ENCODE data around the gene AAR2. TPM values are rescaled to one million over a fixed set of nuclear protein-coding genes. Genes with fewer than 3 reads are reported as not detected.

Gene AAR2
- polyA plus RNA-seq, 1 of the 3 experiments (the other 2 are of a cell fraction), result 17.4 TPM

DNA sequence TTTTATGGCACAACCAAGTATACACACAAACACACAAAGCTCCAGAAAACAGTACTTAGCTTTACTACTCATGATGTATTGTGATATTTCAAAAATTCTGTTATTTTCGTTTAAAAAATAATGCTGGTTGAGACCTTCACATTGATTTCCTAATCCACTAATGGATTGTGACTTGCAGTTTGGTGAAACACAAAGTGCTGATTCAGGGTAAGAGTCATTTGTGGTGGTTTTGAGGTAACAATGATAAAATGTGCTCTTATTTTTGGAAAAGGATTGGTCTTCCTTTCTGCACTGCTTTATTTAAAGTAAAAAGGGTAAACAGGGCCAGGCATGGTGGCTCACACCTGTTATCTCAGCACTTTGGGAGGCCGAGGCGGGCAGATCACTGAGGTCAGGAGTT lies 1.9 kb downstream of the AAR2 start (continued):
- no peak for TF ChIP-seq CHD2 (IDR thresholded peaks at IDR 0.05; ENCODE audit: low read length, partially characterized antibody)
- TF ChIP-seq NFIC (IDR thresholded peaks at IDR 0.05; ENCODE audit: borderline replicate concordance), result no peak
- no peak for TF ChIP-seq RCOR1 (IDR thresholded peaks at IDR 0.05; ENCODE audit: low read length)
- no peak for TF ChIP-seq IRF3 (IDR thresholded peaks at IDR 0.05; ENCODE audit: low read depth, low read length)
- TF ChIP-seq TAF1 (IDR thresholded peaks at IDR 0.05; ENCODE audit: borderline replicate concordance, low read depth, low read length), result no peak
- TF ChIP-seq TEAD4 (IDR thresholded peaks at IDR 0.05; ENCODE audit: borderline replicate concordance, insufficient read depth), result no peak

DNA sequence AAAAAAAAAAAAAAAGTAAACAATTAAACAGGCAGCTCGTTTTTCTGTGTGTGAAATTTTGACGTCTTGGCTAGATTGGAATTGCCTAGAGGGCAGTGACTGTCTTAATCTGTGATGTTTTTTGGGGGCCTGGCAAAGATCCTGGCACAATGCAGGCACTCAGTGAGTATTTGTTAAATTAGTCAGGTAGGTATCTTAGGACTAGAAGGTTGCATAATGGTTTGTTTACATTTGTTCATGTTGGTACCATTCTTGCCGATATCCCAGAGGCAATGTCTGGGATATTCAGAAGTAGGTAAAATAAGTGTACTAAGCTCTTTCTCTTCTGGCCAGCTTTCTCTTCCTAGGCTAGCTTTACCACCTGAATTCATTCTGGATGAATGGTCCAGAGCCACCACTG lies 2.5 kb downstream of the AAR2 start:
- DNase-seq, result no peak
- POLR2A ChIA-PET, result no interaction called here

More for the DNA sequence above, 2.5 kb downstream of the AAR2 start:
- no peaks in the 10 kb centered on the region for H3F3A ChIP-seq (replicated peaks; ENCODE audit: insufficient read depth)
- 68% methylated on average over 3 of the region's 3 CpGs for WGBS (ENCODE audit: low lambda C conversion rate)
- H3K27me3 ChIP-seq (ENCODE audit: insufficient read depth), result no peaks in the 10 kb centered on the region
- CTCF ChIA-PET, result interaction anchor here (0.7 to 2.4 kb wide), 3 partner anchors 36 to 161 kb away, joined by 4 to 9 read pairs (median 4); no protein-coding TSS in a partner anchor
- no peak overlapping the region for H3K4me3 ChIP-seq (ENCODE audit: low read depth in 2 of 2, low read length in 1 of 2)
- peaks cover 4% of the 10 kb centered on the region; the same call in 1 of the 2 replicates for H4K20me1 ChIP-seq (ENCODE audit: insufficient read depth)
- no peak overlapping the region for H3K27ac ChIP-seq (ENCODE audit: low read depth in 2 of 2, low read length in 1 of 2)
- H2AFZ ChIP-seq (ENCODE audit: low read depth), result no peak overlapping the region
- TF ChIP-seq, protein P1, sequence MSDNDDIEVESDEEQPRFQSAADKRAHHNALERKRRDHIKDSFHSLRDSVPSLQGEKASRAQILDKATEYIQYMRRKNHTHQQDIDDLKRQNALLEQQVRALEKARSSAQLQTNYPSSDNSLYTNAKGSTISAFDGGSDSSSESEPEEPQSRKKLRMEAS (IDR thresholded peaks at IDR 0.05; ENCODE audit: low read depth), result no peak
- TF ChIP-seq JUND (IDR thresholded peaks at IDR 0.05) (no peak), NRF1 (IDR thresholded peaks at IDR 0.05; ENCODE audit: low read depth, low read length) (no peak), POLR2AphosphoS5 (IDR thresholded peaks at IDR 0.05; ENCODE audit: low read depth, low read length) (no peak), SIN3A (IDR thresholded peaks at IDR 0.05; ENCODE audit: borderline replicate concordance, low read depth, low read length) (no peak), RFX5 (IDR thresholded peaks at IDR 0.05; ENCODE audit: low read length) (no peak), IRF3 (IDR thresholded peaks at IDR 0.05; ENCODE audit: low read depth, low read length) (no peak), TCF12 (IDR thresholded peaks at IDR 0.05) (no peak), EZH2phosphoT487 (IDR thresholded peaks at IDR 0.05; ENCODE audit: borderline replicate concordance, low read depth) (no peak), NFIC (IDR thresholded peaks at IDR 0.05; ENCODE audit: borderline replicate concordance) (no peak), YY1 (IDR thresholded peaks at IDR 0.05; ENCODE audit: low read depth) (no peak), SMC3 (IDR thresholded peaks at IDR 0.05; ENCODE audit: low read depth, low read length) (no peak), USF1 (IDR thresholded peaks at IDR 0.05; ENCODE audit: borderline replicate concordance, low read depth) (no peak)
- TF ChIP-seq, protein P2, sequence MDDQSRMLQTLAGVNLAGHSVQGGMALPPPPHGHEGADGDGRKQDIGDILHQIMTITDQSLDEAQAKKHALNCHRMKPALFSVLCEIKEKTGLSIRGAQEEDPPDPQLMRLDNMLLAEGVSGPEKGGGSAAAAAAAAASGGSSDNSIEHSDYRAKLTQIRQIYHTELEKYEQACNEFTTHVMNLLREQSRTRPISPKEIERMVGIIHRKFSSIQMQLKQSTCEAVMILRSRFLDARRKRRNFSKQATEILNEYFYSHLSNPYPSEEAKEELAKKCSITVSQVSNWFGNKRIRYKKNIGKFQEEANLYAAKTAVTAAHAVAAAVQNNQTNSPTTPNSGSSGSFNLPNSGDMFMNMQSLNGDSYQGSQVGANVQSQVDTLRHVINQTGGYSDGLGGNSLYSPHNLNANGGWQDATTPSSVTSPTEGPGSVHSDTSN (IDR thresholded peaks at IDR 0.05), result no peak
- TF ChIP-seq, protein P3, sequence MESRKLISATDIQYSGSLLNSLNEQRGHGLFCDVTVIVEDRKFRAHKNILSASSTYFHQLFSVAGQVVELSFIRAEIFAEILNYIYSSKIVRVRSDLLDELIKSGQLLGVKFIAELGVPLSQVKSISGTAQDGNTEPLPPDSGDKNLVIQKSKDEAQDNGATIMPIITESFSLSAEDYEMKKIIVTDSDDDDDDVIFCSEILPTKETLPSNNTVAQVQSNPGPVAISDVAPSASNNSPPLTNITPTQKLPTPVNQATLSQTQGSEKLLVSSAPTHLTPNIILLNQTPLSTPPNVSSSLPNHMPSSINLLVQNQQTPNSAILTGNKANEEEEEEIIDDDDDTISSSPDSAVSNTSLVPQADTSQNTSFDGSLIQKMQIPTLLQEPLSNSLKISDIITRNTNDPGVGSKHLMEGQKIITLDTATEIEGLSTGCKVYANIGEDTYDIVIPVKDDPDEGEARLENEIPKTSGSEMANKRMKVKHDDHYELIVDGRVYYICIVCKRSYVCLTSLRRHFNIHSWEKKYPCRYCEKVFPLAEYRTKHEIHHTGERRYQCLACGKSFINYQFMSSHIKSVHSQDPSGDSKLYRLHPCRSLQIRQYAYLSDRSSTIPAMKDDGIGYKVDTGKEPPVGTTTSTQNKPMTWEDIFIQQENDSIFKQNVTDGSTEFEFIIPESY (IDR thresholded peaks at IDR 0.05; ENCODE audit: borderline replicate concordance, low read depth), result no peak
- H3K79me2 ChIP-seq (ENCODE audit: insufficient read depth), result peaks cover 73% of the 10 kb centered on the region
- H3K36me3 ChIP-seq (replicated peaks in 1 of 2; ENCODE audit: control insufficient read depth in 1 of 2, insufficient read depth in 2 of 2, low read length in 1 of 2), result peaks cover 18 to 34% of the 10 kb centered on the region in 2 experiments
- no peaks in the 10 kb centered on the region for H3K9me3 ChIP-seq
- H3K9ac ChIP-seq, result no peak overlapping the region
- no peak overlapping the region for H3K4me2 ChIP-seq
- H3K4me1 ChIP-seq (ENCODE audit: control insufficient read depth in 1 of 2, insufficient read depth in 2 of 2, low read depth in 1 of 2, low read length in 1 of 2), result peaks cover 5 to 10% of the 10 kb centered on the region in 2 experiments; a peak in 2 of 4 replicates
- no peaks in the 10 kb centered on the region for H3K9me2 ChIP-seq

Data from SK-N-SH (cell line).